OCI-LY1 (cell line): ENCODE data around the gene NDUFAF2.

ENCODE experiments used
- H2AFZ ChIP-seq: fragments of 200-600 bp; sonication (generic), shearing (Covaris generic); 2 replicates; pipeline ENCODE4 v1.6.0; 2014; ENCODE audit warnings: antibody characterized with exemption, mild to moderate bottlenecking, low read length
- H3F3A ChIP-seq: fragments of 200-600 bp; sonication (generic), shearing (Covaris generic); 2 replicates; pipeline ENCODE4 v1.6.0; 2014; ENCODE audit warnings: mild to moderate bottlenecking, antibody characterized with exemption, low read length, moderate library complexity; ENCODE audit not compliant: insufficient read depth
- H3K27ac ChIP-seq: fragments of 200-600 bp; sonication (generic); 2 replicates; pipeline ENCODE4 v1.5.1; 2014; ENCODE audit warnings: low read length, mixed run types, mild to moderate bottlenecking, low read depth; ENCODE audit not compliant: poor library complexity, severe bottlenecking
- H3K27me3 ChIP-seq: fragments of 200-600 bp; sonication (generic); 2 replicates; pipeline ENCODE4 v1.6.0; 2014; ENCODE audit warnings: antibody characterized with exemption, mild to moderate bottlenecking, low read length, moderate library complexity; ENCODE audit not compliant: insufficient read depth
- H3K36me3 ChIP-seq: fragments of 200-600 bp; sonication (generic); 2 replicates; pipeline ENCODE4 v1.6.1; 2014; ENCODE audit warnings: mild to moderate bottlenecking, antibody characterized with exemption, low read length, moderate library complexity, mixed read lengths; ENCODE audit not compliant: insufficient read depth
- H3K4me1 ChIP-seq: fragments of 200-600 bp; sonication (generic); 2 replicates; pipeline ENCODE4 v1.5.1; 2014; ENCODE audit warnings: mild to moderate bottlenecking, low read length, moderate library complexity; ENCODE audit not compliant: insufficient read depth, severe bottlenecking
- H3K4me2 ChIP-seq: fragments of 200-600 bp; sonication (generic), shearing (Covaris generic); 2 replicates; pipeline ENCODE4 v1.6.1; 2014; ENCODE audit warnings: low read length
- H3K4me3 ChIP-seq: fragments of 200-600 bp; sonication (generic); 2 replicates; pipeline ENCODE4 v1.5.1; 2014; ENCODE audit warnings: low read length, low read depth, mild to moderate bottlenecking, mixed read lengths; ENCODE audit not compliant: poor library complexity, severe bottlenecking
- H3K79me2 ChIP-seq: fragments of 200-600 bp; shearing (Covaris generic); 2 replicates; pipeline ENCODE4 v1.6.1; 2016; ENCODE audit warnings: mixed run types, low read length, mixed read lengths; ENCODE audit not compliant: insufficient read depth
- H3K9ac ChIP-seq: fragments of 200-600 bp; sonication (generic), shearing (Covaris generic); 2 replicates; pipeline ENCODE4 v1.6.1; 2014; ENCODE audit warnings: mild to moderate bottlenecking, low read length, mixed read lengths
- H3K9me2 ChIP-seq: fragments of 200-600 bp; sonication (generic), shearing (Covaris generic); 2 replicates; pipeline ENCODE4 v1.6.1; 2014; ENCODE audit warnings: low read depth, mild to moderate bottlenecking, low read length, mixed read lengths
- H3K9me3 ChIP-seq: fragments of 200-600 bp; shearing (Covaris generic); 2 replicates; pipeline ENCODE4 v1.6.1; 2014; ENCODE audit warnings: low read length, mixed read lengths
- H4K20me1 ChIP-seq: fragments of 200-600 bp; sonication (generic), shearing (Covaris generic); 2 replicates; pipeline ENCODE4 v1.6.0; 2016; ENCODE audit warnings: mild to moderate bottlenecking, low read length; ENCODE audit not compliant: insufficient read depth
- CTCF ChIP-seq: fragments of 200-600 bp; sonication (generic), shearing (Covaris generic); IDR thresholded peaks from 2 replicates; pipeline ENCODE4 v1.5.1; 2017; ENCODE audit warnings: mild to moderate bottlenecking, antibody characterized with exemption, low read length, moderate library complexity, mixed read lengths
- EZH2 ChIP-seq: fragments of 200-600 bp; sonication (generic), shearing (Covaris generic); IDR thresholded peaks from 2 replicates; pipeline ENCODE4 v1.8.0; 2017; ENCODE audit warnings: borderline replicate concordance, mixed run types, mild to moderate bottlenecking, antibody characterized with exemption, low read length, moderate library complexity, mixed read lengths

The NDUFAF2 gene

GRCh38 chr5:60948738-60949137 lies 3.7 kb downstream of the NDUFAF2 start:
- Histone ChIP-seq H3K36me3 (no peaks in the 10 kb centered on the region), H3K27ac (no peak overlapping the region), H3K27me3 (no peaks in the 10 kb centered on the region), H3K9ac (no peak overlapping the region), H4K20me1 (no peaks in the 10 kb centered on the region), H3K9me3 (no peaks in the 10 kb centered on the region), H3K4me2 (no peak overlapping the region), H3K4me1 (peaks cover 19% of the 10 kb centered on the region), H3F3A (no peaks in the 10 kb centered on the region), H2AFZ (no peak overlapping the region), H3K79me2 (peaks cover 7% of the 10 kb centered on the region), H3K4me3 (no peak overlapping the region), H3K9me2 (no peaks in the 10 kb centered on the region)
- TF ChIP-seq CTCF: no peak
- no peak for TF ChIP-seq EZH2

- H3K4me1 ChIP-seq: peaks cover 7% of the 10 kb centered on the region
- peaks cover 12% of the 10 kb centered on the region; the same call in 1 of the 2 replicates for H3K9me3 ChIP-seq
- no peaks in the 10 kb centered on the region for H3F3A ChIP-seq
- no peak overlapping the region for H3K9ac ChIP-seq
- H3K9me2 ChIP-seq: no peaks in the 10 kb centered on the region
- no peak overlapping the region for H2AFZ ChIP-seq
- no peak overlapping the region for H3K27ac ChIP-seq
- no peaks in the 10 kb centered on the region for H4K20me1 ChIP-seq
- no peak overlapping the region for H3K4me2 ChIP-seq
- H3K36me3 ChIP-seq: no peaks in the 10 kb centered on the region
- H3K4me3 ChIP-seq: no peak overlapping the region
- TF ChIP-seq CTCF (no peak), EZH2 (no peak)
- H3K79me2 ChIP-seq: peaks cover 6% of the 10 kb centered on the region; the same call in 1 of the 2 replicates
- H3K27me3 ChIP-seq: no peaks in the 10 kb centered on the region
These were observed 10.2 kb downstream of the NDUFAF2 start for GRCh38 chr5:60955239-60955638.

DNA sequence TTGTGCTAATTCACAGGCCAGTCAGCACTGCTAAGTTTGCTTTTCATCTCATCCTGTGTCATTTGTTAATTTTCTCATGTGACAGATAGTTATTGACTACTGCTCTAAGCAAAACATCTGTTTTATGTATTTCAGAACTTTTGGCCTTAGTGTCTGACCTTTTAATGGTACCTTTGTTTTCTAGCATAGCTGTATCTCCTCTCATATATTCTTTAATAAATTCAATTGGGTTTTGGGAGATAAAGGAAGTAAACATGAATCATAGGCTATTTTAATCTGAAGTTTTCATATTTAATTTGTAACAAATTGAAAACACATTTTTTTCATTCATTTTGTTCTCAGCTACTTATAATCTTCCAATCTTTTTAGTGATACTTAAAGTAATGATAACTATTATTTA lies 13.1 kb downstream of the NDUFAF2 start:
- no peak overlapping the region for H3K4me2 ChIP-seq
- no peak overlapping the region for H3K4me3 ChIP-seq
- H3F3A ChIP-seq: no peaks in the 10 kb centered on the region
- H3K9me2 ChIP-seq: no peaks in the 10 kb centered on the region
- H3K9me3 ChIP-seq: peaks cover 12% of the 10 kb centered on the region; the same call in 1 of the 2 replicates
- peaks cover 6% of the 10 kb centered on the region; the same call in 1 of the 2 replicates for H3K79me2 ChIP-seq
- H3K4me1 ChIP-seq: peaks cover 11% of the 10 kb centered on the region
- no peaks in the 10 kb centered on the region for H3K27me3 ChIP-seq
- TF ChIP-seq EZH2: no peak
- no peak for TF ChIP-seq CTCF
- no peak overlapping the region for H3K9ac ChIP-seq
- no peaks in the 10 kb centered on the region for H4K20me1 ChIP-seq
- no peak overlapping the region for H2AFZ ChIP-seq
- no peak overlapping the region for H3K27ac ChIP-seq
- no peaks in the 10 kb centered on the region for H3K36me3 ChIP-seq
